Endometrial microvascular endothelial cells (primary cell): ENCODE results near the gene DMPK. TPM values are rescaled to one million over a fixed set of nuclear protein-coding genes. Genes with fewer than 3 reads are reported as not detected.

Experiments
- in situ Hi-C: cut with HindIII; loops from 2 replicates; pipeline ENCODE4 v1.10.0; 2017; ENCODE audit warnings: low sequenced_read_pairs, low pct_unique_long_range_greater_than_20kb; ENCODE audit errors: inconsistent ontology term
- total RNA-seq: library from RNA; depleted of rRNA; stranded (reverse); fragments of >200 nt; gene quantifications from one replicate; pipeline ENCODE4 v1.2.3, GENCODE V29; 2015; ENCODE audit errors: inconsistent ontology term

The DMPK gene
- total RNA-seq, 1 donor from 2014 or later: 8.6 TPM

DNA sequence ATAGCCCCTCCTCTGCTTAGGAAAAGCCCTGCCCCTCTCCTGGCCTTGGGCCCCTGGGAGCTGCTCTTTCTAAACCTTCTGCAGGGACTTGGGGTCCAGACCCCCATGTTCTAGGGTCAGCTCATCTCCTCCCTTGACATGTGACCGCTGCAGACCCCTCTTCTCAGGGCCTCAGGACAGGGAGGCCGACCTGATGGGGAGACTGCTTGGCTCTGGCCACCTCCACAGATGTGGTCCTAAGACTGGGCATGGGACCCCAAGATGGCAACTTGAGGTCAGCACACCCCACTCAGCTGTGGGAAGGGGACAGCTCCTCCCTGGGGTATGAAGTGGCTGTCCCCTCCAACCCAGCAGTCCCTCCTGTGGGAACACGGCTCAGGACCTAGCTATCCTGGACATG lies 9.4 kb downstream of the DMPK start:
- in situ Hi-C loops: no loop called here

DNA sequence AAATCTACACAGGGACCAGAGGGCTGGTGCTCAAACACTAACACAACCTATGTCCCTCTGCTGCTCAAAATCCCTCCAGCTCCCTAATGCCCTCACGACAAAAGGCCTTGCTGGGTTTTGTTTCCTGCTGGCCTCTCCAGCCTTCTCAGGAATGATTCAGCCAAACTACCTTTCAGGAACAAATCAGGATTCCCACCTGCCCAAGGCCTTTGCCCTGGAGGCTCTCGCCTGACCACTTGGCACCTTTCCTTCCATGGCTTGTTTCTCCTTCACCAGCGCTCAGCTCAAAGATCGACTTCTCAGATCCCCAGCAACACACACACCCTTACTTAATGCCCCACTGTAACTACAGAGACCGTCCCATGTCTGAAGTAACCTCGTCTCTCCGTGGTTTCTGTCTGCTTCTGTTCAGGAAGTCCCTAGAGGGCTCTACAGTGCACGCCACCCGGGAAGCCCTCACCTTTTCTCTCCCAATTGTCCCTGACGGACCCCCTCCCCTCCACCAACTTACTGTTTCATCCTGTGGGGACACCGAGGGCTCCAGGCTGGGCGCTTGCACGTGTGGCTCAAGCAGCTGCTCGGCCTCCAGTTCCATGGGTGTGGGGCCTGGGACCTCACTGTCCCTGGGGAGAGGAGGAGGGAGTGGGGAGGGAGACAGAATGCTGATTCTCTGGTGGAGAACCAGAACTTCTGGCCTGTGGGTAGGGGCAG lies 10.0 kb downstream of the DMPK start:
- in situ Hi-C loops: no loop called here

DNA sequence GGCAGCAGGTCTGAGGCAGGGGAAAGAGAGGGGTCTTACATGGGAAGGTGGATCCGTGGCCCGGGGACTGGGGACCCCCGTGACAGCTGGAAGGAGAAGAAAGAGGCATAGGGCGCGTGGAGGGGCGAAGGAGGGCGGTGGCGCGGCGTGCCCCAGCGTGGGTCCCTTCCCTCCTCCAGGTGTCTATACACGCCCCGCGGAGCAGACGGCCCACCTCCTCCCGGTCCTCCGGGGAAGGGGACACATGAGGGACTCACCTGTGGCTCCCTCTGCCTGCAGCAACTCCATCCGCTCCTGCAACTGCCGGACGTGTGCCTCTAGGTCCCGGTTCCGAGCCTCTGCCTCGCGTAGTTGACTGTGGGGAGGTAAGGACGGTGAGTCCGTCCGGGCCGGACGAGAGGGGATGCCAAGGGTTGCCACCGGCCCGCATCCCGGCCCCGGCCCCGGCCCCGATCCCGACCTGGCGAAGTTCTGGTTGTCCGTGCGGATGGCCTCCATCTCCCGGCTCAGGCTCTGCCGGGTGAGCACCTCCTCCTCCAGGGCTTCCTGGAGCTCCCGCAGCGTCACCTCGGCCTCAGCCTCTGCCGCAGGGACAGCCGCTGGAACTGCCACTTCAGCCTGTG lies 10.9 kb downstream of the DMPK start:
- in situ Hi-C loops: no loop called here

DNA sequence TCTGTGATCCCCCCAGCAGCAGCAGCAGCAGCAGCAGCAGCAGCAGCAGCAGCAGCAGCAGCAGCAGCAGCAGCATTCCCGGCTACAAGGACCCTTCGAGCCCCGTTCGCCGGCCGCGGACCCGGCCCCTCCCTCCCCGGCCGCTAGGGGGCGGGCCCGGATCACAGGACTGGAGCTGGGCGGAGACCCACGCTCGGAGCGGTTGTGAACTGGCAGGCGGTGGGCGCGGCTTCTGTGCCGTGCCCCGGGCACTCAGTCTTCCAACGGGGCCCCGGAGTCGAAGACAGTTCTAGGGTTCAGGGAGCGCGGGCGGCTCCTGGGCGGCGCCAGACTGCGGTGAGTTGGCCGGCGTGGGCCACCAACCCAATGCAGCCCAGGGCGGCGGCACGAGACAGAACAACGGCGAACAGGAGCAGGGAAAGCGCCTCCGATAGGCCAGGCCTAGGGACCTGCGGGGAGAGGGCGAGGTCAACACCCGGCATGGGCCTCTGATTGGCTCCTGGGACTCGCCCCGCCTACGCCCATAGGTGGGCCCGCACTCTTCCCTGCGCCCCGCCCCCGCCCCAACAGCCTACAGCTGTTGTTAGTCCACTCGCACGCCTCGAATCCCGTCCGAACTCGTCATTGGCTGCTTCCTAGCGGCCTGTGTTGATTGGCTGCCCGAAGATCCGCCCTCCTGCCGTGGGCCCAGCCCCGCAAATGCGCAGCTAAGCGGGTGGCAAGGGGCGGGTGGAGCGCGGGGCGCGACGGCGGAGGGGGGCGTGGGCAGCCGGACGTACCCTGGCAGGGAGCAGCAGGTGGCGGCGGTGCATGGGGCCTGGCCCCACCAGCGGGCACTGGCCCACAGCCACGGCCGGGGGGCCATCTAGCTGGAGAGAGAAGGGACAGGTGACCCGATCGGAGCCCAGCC lies 11.8 kb downstream of the DMPK start:
- in situ Hi-C loops: no loop called here

DNA sequence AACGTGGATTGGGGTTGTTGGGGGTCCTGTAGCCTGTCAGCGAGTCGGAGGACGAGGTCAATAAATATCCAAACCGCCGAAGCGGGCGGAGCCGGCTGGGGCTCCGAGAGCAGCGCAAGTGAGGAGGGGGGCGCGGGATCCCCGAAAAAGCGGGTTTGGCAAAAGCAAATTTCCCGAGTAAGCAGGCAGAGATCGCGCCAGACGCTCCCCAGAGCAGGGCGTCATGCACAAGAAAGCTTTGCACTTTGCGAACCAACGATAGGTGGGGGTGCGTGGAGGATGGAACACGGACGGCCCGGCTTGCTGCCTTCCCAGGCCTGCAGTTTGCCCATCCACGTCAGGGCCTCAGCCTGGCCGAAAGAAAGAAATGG lies 12.5 kb downstream of the DMPK start:
- in situ Hi-C loops: no loop called here

DNA sequence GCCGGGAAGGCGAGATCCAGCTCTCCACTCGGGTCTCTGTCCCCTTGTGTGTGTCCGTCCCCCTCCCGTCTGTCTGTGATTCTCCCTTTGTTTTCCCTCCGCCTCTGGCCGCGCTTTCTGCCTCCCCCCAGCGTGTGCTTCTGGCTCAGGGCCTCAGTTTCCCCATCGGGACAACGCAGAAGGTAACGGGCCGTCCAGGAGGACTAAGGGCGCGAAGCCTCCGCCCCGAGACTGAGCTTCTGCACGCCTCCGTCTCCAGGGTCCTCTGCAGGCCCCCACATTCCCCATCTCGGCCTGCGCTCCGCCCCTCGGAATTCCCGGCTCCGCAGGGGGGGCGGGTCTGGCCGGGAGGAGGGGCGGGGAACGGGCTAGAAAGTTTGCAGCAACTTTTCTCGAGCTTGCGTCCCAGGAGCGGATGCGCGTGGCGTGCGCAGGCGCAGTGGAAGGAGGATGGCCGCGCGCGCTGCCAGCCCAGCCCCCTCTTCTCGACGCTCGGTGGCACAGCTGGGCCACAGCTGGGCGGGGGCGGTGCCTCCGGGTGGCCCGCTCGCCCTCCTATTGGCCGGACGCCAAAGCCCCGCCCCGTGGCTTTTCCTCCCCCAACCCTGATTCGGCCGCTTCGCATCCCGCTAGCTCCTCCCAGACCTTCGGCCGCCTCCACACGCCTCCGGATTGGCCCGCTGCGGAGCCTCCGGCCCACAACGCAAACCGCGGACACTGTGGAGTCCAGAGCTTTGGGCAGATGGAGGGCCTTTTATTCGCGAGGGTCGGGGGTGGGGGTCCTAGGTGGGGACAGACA lies 13.1 kb downstream of the DMPK start, which contains the start of gene SIX5:
Gene SIX5, minus strand, starts transcription at position 269 of the 799 bp plus-strand sequence. CDS start 408 bp downstream, outside the sequence.
- in situ Hi-C loops: no loop called here

DNA sequence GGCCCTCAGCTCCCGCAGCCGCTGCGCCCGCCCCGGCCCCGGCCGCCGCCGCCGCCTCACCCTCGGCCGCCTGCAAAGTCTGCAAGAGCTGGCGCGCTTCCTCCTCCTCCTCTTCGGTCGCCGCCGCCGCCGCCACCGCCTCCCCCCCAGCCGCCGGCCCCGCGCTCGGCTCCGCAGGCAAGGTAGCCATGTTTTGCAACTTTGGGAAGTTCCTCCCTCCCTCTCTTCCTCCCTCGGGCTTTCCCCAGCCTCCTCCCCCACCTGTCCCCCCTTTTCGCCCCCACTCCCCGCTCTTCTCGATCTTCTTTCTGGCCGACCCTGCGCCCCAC lies 13.7 kb downstream of the DMPK start:
- in situ Hi-C loops: no loop called here

DNA sequence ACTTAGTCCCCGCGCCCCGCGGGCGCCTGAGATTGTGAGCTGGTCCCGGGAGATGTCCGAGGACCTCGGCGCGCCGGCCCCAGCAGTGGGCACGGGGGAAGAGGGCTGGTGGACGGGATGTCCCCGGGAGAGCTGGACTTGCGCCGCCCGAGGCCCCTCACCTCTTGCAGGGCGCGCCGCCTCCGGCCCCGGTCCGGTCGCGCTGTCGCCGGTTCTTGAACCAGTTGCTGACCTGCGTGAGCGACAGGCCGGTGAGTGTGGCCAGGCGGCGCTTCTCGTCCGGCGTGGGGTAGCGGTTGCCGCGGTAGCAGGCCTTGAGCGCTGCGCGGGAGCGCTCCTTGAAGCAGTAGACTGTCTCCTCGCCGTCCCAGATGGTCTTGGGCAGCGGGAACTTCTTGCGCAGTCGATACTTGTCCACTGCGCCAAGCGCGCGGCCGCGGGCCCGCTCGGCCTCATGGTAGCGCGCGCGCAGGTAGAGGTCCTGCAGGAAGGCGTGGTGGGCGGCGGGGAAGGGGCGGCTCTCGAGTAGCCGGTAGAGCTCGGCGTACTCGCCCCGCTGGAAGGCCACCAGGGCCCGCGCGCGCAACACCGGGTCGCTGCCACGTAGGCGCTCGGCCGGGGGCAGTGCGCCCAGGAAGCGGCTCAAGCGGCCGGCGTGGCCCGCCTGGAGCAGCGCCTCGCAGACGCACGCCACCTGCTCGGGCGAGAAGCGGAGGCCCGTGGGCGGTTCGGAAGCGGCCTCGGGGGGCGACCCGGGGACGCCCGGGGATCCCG lies 14.2 kb downstream of the DMPK start:
- in situ Hi-C loops: no loop called here

DNA sequence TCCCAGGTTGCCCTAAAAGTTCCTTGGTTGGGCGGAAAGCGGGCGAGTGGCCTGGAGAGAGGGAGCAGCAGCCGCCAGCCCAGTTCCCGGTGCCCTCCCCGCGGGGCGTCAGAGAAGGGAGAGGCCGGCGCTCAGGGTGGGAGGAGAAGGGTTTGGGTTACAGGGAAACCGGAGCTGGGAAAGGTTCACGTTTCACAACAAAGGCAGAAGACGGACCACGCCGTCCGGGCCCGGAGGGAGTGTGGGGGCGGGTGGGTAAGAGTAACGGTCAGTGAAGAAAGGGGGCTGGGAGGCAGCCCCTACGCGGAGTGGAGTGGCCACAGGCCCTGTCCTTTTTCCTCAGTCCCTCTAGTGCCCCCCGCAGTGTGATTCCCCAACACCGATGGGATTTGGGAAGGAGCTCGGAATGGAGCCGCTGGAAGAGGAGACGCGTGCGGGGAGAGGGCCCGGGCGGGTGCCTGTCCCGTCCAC lies 14.8 kb downstream of the DMPK start:
- in situ Hi-C loops: no loop called here

DNA sequence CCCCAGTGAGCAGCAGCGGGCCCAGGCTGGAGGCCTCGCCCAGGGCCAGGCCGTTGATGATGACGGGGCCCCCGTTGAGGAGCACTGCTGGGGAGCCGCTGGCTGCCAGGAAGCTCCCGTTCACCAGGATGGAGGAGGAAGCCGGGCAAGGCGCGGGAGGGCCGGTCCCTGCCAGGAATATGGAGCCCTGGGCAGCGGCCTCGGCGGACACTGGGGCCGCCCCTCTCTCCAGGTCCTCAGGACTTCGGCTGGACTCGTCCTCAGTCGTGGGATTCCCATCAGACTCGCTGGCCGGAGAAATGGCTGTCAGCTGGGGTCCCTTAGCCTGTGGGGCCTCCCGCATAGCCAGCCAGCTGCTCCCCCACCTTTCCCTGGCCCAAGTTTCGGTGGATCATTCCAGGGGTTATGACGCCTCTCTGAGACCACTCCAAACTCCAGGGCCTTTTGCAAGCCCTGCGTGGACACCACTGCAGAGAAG lies 15.4 kb downstream of the DMPK start:
- in situ Hi-C loops: no loop called here

DNA sequence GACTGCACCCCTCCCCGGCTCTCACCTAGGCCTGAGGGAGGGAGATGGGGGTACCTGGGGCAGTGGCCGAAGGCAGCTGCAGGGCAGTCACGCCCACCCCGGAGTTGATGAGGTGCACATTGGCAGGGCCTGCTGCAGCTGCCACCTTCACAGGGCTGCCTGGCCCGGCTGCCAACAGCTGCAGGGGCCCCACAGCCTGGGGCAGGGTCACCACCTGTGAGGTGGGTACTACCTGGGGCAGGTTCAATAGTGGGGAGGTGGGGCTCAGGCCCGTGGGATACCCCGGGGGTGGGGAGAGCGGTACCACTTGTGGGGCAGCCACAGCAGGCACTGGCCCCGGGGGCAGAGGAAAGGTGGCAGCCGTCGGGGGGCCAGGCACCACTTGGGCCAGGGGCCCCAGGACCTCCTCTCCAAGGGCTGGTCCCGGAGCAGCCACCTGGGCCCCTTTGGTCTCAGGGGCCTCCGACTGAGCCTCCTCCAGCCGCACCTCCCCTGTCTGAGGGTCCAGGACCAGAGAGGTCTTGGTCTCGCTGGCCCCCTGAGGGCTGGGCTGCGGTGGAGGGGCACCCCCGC lies 15.9 kb downstream of the DMPK start:
- in situ Hi-C loops: no loop called here

DNA sequence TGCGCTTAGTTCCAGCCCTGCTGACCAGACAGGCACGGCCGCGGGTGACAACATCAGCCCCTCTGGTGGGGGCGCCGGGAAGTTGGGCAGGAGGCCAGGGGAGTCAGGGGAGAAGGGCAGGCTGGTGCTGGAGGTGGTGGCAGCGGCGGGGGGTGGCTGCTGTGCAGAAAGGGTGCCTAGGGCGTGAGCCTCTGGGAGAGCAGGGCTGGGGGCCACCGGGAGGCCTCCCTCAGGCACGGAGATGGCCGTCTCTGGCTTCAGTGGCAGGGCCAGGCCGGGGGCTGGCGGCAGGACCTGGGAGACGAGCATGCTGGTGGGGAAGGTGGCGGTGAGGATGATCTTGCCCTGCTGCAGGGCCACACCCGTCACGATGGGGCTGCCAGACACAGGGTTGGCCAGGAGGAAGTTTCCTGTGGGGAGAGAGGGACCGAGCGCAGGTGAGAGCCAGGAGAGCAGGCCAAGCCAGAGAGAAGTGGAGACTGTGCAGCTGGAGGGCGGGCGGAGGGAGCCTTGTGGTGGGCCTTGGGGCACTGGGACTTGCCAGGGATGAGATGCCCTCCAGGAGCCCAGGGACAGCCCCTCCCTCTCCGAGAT lies 16.5 kb downstream of the DMPK start:
- in situ Hi-C loops: no loop called here

DNA sequence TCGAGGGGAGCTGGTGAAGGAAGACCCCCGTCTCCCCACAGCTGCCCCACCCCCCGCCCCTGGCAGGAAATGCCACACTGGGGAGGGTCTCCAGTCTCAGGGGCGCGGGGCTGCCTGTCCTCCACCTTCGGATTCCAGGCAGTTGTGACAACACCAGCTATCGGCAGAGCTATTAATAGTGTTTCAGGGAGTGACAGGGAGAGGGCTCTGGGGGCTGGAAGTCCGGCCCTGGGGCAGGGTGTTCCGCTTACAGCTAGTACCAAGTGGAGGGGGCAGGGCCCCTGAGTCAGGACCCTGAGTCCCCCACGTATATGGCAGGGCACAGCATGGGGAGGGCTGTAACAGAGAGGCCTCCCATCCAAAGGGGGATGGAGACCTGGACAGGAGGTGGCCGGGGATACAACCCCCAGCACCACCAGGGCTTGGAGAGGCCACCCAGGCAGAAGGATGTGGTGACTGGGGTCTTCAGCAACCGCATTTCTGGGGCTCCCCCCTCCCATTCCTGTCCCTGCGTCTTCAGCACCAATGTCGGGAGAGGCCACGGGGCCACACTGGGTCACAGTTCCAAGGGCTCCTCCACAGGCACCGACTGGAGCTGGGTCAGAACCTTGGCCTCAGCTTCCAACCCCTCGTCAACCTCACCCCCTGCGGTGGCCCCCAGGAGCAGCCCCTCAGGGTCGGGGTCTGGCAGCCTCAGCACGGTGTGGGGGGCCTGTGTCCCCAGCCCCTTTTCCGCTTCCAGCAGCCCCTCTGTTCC lies 17.2 kb downstream of the DMPK start:
- in situ Hi-C loops: no loop called here

DNA sequence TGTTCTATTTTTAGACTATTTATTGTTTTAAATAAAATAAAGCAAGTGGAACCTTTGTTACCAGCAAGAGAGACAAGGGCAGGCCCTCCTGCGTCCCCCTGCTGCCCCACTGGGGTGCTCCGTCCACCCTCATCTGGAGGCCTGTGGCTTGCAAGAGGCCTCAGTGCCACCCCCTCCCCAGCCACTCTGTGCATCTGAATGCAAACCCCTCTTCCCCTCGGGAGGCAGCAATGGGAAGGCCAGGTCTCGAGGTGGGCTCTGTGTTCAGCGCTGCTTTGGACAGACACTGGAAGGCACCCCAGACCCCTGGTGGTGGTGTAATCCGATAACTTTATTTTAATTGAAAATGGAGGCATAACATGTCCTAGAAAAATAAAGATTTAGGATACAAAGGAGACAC lies 17.8 kb downstream of the DMPK start:
- in situ Hi-C loops: no loop called here

DNA sequence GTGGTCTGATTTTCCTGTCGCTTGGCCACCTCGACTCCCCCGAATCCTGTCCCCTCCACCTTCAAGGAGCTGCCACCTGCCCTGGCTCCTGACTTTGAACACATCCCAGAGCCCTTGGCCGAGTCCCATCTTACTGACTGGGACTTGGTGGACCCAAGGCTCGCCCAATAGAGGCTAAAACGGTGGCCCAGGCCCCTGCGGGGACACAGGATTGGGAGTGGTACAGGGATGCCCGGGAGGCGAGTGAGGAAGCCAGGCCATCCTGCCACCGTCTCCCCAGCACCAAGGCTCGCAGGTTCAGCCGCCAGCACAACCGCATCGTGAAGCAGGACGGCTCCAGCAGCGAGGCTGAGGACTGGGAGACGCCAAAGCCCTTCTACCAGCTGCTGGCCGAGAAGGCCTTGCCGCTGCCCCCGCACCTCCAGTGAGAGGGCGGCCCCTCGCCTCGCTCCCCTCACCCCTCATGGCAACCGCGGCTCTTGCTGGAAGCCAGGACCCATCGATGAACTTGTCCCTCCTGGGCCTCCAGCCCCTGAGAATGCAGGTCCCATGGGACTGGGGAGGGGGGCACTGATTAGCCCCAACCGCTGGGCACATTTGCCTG lies 18.5 kb downstream of the DMPK start:
- in situ Hi-C loops: no loop called here

DNA sequence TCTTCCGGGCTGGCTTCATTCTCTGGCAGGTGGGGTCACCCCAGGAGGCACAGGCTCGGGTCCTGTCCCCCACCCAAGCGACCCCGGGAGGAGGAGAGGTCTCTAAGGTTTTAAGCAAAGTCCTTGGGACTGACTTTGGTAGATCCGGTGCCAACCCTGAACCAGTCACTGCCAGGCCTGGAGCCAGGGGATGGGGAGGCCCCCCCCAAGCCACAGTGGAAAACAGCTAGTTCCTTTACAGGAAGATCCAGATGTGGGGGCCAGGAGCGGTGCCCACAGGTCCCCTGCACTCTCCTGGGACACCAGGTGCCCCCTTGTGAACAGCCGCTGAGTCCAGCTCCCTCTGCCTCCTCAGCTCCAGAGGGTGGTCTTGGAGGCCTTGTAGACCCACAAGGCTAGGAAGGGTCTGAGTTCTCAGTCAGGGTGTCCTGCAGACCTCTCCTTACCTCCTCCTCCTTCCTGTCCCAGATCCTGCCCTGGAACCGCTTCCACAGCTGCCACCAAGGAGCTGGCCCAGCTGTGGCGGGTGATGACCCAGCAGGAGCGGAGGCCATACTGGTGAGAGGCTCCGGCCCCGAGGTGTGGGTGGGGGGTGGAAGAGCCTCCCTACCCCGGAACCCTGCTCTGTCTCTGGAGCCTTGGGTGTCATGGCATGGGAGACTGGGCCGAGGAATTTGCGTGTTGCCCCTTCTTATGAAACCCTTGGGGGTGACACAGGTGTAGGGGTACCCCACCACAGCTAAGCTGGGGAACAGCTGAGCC lies 19.2 kb downstream of the DMPK start:
- in situ Hi-C loops: no loop called here
